Smooth muscle cell (in vitro differentiated cells): ENCODE data around the gene GTF3C2. TPM values are rescaled to one million over a fixed set of nuclear protein-coding genes. Genes with fewer than 3 reads are reported as not detected.
"Not testable (repeated sequence)": the region's sequence is repeated elsewhere in the genome, so short reads cannot be mapped to it uniquely, and the experiment has no call there.

ENCODE experiments used
- DNase-seq: peaks from one replicate; lab custom pipeline; 2025; ENCODE audit not compliant: unreplicated experiment; lab: John Stamatoyannopoulos, UW
- H2AFZ ChIP-seq: fragments of 200-600 bp; sonication (generic); 2 replicates; pipeline ENCODE4 v1.6.0; 2016; ENCODE audit warnings: antibody characterized with exemption, low read depth, mild to moderate bottlenecking
- H3F3A ChIP-seq: fragments of 200-600 bp; sonication (generic); 2 replicates; pipeline ENCODE4 v1.6.0; 2017; ENCODE audit warnings: antibody characterized with exemption, low read depth
- H3K27ac ChIP-seq: fragments of 200-600 bp; sonication (generic); 2 replicates; pipeline ENCODE4 v1.5.1; 2016; ENCODE audit warnings: low read depth, mild to moderate bottlenecking
- H3K27me3 ChIP-seq: fragments of 200-600 bp; sonication (generic); 2 replicates; pipeline ENCODE4 v1.6.1; 2016; ENCODE audit warnings: low read depth, mild to moderate bottlenecking
- H3K36me3 ChIP-seq: fragments of 200-600 bp; sonication (generic); 2 replicates; pipeline ENCODE4 v1.5.1; 2016; ENCODE audit warnings: low read depth
- H3K4me1 ChIP-seq: fragments of 200-600 bp; sonication (generic); 2 replicates; pipeline ENCODE4 v1.5.1; 2016; ENCODE audit warnings: low read depth
- H3K4me2 ChIP-seq: fragments of 200-600 bp; sonication (generic); 2 replicates; pipeline ENCODE4 v1.6.0; 2016; ENCODE audit warnings: mild to moderate bottlenecking
- H3K4me3 ChIP-seq: fragments of 200-600 bp; sonication (generic); 2 replicates; pipeline ENCODE4 v1.5.1; 2016; ENCODE audit warnings: mild to moderate bottlenecking
- H3K79me2 ChIP-seq: fragments of 200-600 bp; sonication (generic); 2 replicates; pipeline ENCODE4 v1.6.0; 2016; ENCODE audit warnings: low read depth, mild to moderate bottlenecking
- H3K9ac ChIP-seq: fragments of 200-600 bp; sonication (generic); 2 replicates; pipeline ENCODE4 v1.6.0; 2016; ENCODE audit warnings: low read depth
- H3K9me3 ChIP-seq: fragments of 200-600 bp; sonication (generic); replicated peaks from 2 replicates; pipeline ENCODE4 v1.5.1; 2016; ENCODE audit warnings: low read depth
- H4K20me1 ChIP-seq: fragments of 200-600 bp; sonication (generic); 2 replicates; pipeline ENCODE4 v1.6.0; 2016; ENCODE audit warnings: low read depth
- WGBS: methylation state at CpG from one replicate; pipeline ENCODE4 v1.1.7; 2016; ENCODE audit warnings: low lambda C conversion rate; 5-methylcytosine and 5-hydroxymethylcytosine counted together
- polyA plus RNA-seq: library from polyadenylated mRNA; unstranded; fragments of >200 nt; fragmentation: Nextera tagmentation; extraction: Ambion mirVana; gene quantifications from 2 replicates; pipeline ENCODE4 v1.2.1, GENCODE V29; 2016
- total RNA-seq: library from RNA; depleted of rRNA; stranded (reverse); fragments of >200 nt; gene quantifications from 2 replicates; pipeline ENCODE4 v1.2.3, GENCODE V29; 2014
- TF ChIP-seq, protein P1 (sequence below): fragments of 200-600 bp; sonication (generic); IDR thresholded peaks from 2 replicates; pipeline ENCODE4 v1.5.1; 2017; ENCODE audit warnings: borderline replicate concordance, mild to moderate bottlenecking, antibody characterized with exemption; ENCODE audit not compliant: insufficient read depth, poor library complexity, severe bottlenecking

Gene GTF3C2
- total and polyA plus RNA-seq, 2 experiments from 2014 or later = 40.3 to 42.3 TPM

DNA sequence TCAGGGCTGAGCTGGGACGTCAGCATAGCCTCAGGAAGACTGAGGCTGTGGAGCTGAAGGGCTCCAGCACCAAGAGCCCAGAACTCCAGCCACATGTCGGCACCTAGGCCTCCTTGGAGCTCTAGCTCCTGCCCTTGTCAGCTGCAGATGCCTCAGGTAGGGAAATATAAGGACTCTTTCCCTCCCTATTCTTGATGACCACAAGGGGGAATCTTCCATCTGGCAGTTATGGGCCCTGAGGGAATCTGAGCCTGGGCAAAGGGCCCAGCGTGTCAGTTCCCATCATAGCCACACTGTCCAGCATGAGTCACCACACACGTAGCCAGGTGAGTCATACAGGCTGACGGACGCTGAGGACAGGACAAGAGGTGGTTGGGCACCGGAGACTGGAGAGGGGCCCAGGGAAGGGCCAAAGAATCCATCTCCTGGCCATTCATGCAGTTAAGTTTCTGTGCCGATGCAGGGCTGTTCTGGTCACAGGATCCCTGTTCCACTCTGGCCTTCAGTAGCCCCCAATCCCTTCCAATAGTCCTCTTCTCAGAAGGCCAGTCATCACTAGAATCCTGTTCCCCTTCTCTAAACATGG is 35.5 kb downstream of the GTF3C2 start:
- H3K9me3 ChIP-seq = no peaks in the 10 kb centered on the region
- peaks cover 8% of the 10 kb centered on the region for H3F3A ChIP-seq
- TF ChIP-seq, protein P1, sequence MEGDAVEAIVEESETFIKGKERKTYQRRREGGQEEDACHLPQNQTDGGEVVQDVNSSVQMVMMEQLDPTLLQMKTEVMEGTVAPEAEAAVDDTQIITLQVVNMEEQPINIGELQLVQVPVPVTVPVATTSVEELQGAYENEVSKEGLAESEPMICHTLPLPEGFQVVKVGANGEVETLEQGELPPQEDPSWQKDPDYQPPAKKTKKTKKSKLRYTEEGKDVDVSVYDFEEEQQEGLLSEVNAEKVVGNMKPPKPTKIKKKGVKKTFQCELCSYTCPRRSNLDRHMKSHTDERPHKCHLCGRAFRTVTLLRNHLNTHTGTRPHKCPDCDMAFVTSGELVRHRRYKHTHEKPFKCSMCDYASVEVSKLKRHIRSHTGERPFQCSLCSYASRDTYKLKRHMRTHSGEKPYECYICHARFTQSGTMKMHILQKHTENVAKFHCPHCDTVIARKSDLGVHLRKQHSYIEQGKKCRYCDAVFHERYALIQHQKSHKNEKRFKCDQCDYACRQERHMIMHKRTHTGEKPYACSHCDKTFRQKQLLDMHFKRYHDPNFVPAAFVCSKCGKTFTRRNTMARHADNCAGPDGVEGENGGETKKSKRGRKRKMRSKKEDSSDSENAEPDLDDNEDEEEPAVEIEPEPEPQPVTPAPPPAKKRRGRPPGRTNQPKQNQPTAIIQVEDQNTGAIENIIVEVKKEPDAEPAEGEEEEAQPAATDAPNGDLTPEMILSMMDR = peak; percentile 49

DNA sequence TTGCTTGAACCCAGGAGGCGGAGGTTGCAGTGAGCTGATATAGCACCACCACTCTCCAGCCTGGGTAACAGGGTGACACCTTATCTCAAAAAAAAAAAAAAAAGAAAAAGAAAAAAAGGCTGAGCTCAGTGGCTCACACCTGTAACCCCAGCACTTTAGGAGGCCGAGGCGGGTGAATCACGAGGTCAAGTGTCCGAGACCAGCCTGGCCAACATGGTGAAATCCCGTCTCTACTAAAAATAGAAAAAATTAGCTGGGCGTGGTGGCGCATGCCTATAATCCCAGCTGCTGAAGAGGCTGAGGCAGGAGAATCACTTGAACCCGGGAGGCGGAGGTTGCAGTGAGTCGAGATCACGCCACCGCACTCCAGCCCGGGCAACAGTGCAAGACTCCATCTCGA is 36.7 kb downstream of the GTF3C2 start:
- not testable (repeated sequence) for DNase-seq, H3K27ac ChIP-seq, H3F3A ChIP-seq, H3K27me3 ChIP-seq, H3K9ac ChIP-seq, H3K36me3 ChIP-seq, H3K4me2 ChIP-seq, H3K79me2 ChIP-seq, H3K4me3 ChIP-seq, H4K20me1 ChIP-seq, H2AFZ ChIP-seq, H3K9me3 ChIP-seq
- peaks cover 24% of the 10 kb centered on the region for H3K4me1 ChIP-seq
- WGBS = 96% methylated on average over 15 of the region's 15 CpGs

More for the DNA sequence above, 35.5 kb downstream of the GTF3C2 start:
- 34% methylated on average over 8 of the region's 8 CpGs for WGBS
- peak overlapping the region; percentile 99 for H3K4me2 ChIP-seq
- no peak overlapping the region for H2AFZ ChIP-seq
- H3K4me1 ChIP-seq = peaks cover 24% of the 10 kb centered on the region
- no peaks in the 10 kb centered on the region for H3K36me3 ChIP-seq
- no peak for DNase-seq
- H3K79me2 ChIP-seq = peaks cover 7% of the 10 kb centered on the region
- no peak overlapping the region for H3K4me3 ChIP-seq
- no peaks in the 10 kb centered on the region for H3K27me3 ChIP-seq
- peak overlapping the region; percentile 92 for H3K27ac ChIP-seq
- no peaks in the 10 kb centered on the region for H4K20me1 ChIP-seq
- H3K9ac ChIP-seq = peak overlapping the region; percentile 98

DNA sequence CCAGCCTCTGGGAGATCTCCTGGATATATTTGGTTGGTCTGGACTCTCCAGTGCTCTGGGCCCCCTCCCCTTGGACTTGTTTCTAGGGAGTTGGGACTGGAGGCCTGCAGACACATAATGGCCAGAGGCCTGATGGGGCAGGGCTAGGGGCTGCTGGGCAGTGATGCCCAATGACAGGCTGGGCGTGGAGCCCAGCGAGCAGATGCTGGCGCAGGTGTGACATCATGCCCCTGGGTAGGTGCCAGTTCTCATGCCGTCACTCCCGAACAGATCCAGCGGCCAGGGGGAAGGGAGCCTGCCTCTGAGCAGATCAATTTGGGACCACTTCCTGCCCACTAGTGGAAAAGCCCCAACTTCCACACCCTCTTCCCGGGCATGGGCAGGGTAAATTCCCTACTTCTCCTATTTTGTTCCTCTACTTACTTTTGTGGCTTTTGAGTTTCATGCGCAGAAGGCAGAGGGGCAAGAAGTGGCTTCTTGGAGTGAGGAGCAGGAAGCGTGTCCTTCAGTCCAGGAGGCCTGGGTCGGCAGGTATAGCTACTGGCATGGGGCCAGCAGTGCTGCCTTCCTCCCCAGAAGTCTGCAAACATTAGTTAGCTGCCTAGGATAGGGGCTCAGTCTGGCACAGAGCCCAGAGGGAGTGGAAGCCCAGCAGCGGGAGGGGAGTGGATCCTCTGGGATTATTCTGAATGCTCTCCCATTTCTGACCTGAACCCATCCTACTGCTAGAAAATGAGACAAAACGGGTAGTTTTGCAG is 39.7 kb downstream of the GTF3C2 start:
- no peak for DNase-seq
- TF ChIP-seq, protein P1 = no peak
- Histone ChIP-seq H3K9me3 (no peaks in the 10 kb centered on the region), H3K27me3 (no peaks in the 10 kb centered on the region), H3F3A (no peaks in the 10 kb centered on the region), H3K9ac (no peak overlapping the region), H3K79me2 (no peaks in the 10 kb centered on the region), H3K4me3 (no peak overlapping the region), H3K27ac (no peak overlapping the region), H3K4me1 (peaks cover 8% of the 10 kb centered on the region), H3K36me3 (no peaks in the 10 kb centered on the region), H2AFZ (no peak overlapping the region), H4K20me1 (peaks cover 20% of the 10 kb centered on the region), H3K4me2 (no peak overlapping the region)
- 98% methylated on average over 12 of the region's 12 CpGs for WGBS

DNA sequence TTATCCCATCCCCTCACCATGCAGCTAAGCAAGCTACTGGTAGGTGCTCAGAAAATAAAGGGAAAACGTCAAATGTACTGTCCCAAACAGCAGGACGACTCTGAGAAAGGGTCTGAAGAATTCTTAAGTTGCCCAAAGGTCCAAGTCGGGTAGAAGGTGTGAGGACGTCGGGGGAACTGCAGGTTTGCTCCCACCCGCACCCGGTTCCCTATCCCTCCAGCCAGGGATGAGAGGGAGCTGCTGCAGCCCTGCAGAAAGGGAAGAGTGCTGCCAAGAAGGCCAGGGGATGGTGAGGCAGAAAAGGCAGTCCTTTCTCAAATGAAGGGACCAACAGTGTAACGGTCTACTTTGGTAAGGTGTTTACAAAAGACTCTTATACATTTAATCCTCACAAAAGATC is 41.4 kb downstream of the GTF3C2 start:
- H3K27ac ChIP-seq = no peak overlapping the region
- no peak overlapping the region for H2AFZ ChIP-seq
- no peak overlapping the region for H3K4me3 ChIP-seq
- H3K36me3 ChIP-seq = no peaks in the 10 kb centered on the region
- no peaks in the 10 kb centered on the region for H3K79me2 ChIP-seq
- H4K20me1 ChIP-seq = peaks cover 20% of the 10 kb centered on the region
- H3K9ac ChIP-seq = no peak overlapping the region
- WGBS = 82% methylated on average over 8 of the region's 8 CpGs
- H3K4me2 ChIP-seq = no peak overlapping the region
- TF ChIP-seq, protein P1 = no peak
- no peaks in the 10 kb centered on the region for H3F3A ChIP-seq
- no peaks in the 10 kb centered on the region for H3K27me3 ChIP-seq
- DNase-seq = no peak
- no peaks in the 10 kb centered on the region for H3K9me3 ChIP-seq
- H3K4me1 ChIP-seq = no peaks in the 10 kb centered on the region
